ENCODE results near the gene ZNF217. TPM values are rescaled to one million over a fixed set of nuclear protein-coding genes. Genes with fewer than 3 reads are reported as not detected.
A peak's percentile ranks its signal among the peaks of the same experiment; 100 is the strongest.

ZNF217 gene
- total and polyA plus RNA-seq, 2 experiments from 2014 or later, result 4.7 to 32.4 TPM

DNA sequence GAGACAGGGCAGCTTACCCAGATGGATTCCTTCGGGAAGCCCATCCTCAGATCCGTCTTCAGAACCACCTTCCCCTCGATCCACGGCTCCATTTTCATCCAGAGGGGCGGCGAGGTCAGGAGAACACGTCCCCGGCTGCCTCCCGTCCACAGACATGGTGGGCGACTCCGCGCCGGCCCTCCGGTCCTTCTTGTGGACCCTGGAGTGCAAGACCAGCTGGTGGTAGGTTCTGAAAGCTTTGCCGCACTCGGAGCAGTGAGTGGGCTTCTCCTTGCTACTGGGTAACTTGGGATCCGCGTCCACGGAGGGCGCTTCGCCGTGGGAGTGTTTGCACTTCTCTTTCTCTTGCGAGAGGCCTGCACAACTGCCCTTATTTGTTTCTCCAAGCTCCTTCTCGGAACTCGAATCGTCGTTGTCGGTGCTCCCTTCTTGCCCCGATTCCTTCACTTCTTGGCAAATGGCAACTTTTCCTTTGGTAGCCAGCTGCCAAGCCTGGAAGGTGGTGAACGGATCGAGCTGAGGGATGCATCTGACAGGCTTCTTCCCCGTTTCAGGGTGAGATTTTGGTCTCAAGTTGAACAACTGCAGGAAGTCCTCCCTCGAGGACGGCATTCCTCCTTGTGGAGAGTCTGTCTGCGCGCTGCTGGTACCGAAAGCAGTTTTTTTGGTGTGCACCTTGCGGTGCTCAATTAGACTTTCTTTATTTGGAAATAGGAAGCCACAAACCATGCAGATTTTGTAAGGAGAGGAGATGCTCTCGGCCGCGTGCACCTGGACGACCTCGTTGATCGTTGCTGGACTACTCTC is 12.0 kb downstream of the ZNF217 start:
- DNase-seq (ENCODE audit: low spot score), result no peak

DNA sequence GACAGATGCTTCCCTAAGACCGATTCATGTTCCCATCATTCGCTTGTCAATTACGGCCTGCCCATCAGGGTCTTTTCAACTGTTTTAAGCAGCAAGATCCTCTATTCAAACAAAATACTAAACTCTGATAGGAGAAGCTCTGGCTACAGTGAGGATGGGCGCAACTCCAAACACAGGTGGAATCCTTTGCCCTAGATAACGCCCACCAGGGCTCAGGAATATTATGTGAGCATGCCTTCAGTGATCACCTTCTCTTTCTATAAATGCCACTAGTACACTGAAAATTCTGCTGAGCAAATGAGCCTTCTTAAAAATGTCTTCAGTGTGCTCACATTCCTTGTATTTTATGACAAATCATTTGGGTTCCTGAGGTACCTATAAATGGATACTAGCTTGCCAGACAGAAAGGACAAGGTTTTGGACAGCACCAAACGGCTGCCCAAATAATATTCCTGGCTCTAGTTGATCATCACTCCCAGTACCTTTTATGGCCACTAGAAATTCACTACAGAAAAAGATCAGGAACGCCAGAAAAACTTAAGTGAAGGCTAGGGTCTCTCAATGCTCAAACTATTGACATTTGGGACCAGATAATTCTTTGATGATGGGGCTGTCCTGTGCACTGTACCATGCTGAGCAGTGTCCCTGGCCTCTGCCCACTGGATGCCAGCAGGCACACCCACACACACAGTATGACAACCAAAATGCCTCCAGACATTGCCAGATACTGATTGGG is 13.1 kb downstream of the ZNF217 start:
- 82% methylated on average over 7 of the region's 7 CpGs for WGBS (ENCODE audit: low lambda C conversion rate, missing lambda C conversion rate)
- peak overlapping the region; percentile 64 for H3K27ac ChIP-seq

More for the DNA sequence above, 12.0 kb downstream of the ZNF217 start:
- Histone ChIP-seq H2AFZ (no peak overlapping the region), H3K79me2 (peaks cover 95% of the 10 kb centered on the region), H3K27me3 (no peaks in the 10 kb centered on the region), H3K36me3 (replicated peaks; ENCODE audit: insufficient read depth, low read depth) (peaks cover 3% of the 10 kb centered on the region), H3K9me3 (ENCODE audit: low read depth) (no peaks in the 10 kb centered on the region), H3K4me1 (ENCODE audit: insufficient read depth) (peaks cover 46% of the 10 kb centered on the region), H3K4me3 (no peak overlapping the region), H4K20me1 (ENCODE audit: insufficient read depth, poor library complexity, severe bottlenecking) (no peaks in the 10 kb centered on the region), H3K27ac (no peak overlapping the region), H3K9me2 (replicated peaks; ENCODE audit: insufficient read depth) (no peaks in the 10 kb centered on the region), H3K4me2 (no peak overlapping the region)
- WGBS (ENCODE audit: low lambda C conversion rate, missing lambda C conversion rate), result 96% methylated on average over 43 of the region's 44 CpGs
- TF ChIP-seq, protein P1, sequence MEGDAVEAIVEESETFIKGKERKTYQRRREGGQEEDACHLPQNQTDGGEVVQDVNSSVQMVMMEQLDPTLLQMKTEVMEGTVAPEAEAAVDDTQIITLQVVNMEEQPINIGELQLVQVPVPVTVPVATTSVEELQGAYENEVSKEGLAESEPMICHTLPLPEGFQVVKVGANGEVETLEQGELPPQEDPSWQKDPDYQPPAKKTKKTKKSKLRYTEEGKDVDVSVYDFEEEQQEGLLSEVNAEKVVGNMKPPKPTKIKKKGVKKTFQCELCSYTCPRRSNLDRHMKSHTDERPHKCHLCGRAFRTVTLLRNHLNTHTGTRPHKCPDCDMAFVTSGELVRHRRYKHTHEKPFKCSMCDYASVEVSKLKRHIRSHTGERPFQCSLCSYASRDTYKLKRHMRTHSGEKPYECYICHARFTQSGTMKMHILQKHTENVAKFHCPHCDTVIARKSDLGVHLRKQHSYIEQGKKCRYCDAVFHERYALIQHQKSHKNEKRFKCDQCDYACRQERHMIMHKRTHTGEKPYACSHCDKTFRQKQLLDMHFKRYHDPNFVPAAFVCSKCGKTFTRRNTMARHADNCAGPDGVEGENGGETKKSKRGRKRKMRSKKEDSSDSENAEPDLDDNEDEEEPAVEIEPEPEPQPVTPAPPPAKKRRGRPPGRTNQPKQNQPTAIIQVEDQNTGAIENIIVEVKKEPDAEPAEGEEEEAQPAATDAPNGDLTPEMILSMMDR (IDR thresholded peaks at IDR 0.05; ENCODE audit: poor library complexity), result no peak
- TF ChIP-seq EZH2 (IDR thresholded peaks at IDR 0.05; ENCODE audit: borderline replicate concordance) (no peak), EZH2phosphoT487 (IDR thresholded peaks at IDR 0.05; ENCODE audit: low read depth, severe bottlenecking, unreplicated experiment) (no peak)

DNA sequence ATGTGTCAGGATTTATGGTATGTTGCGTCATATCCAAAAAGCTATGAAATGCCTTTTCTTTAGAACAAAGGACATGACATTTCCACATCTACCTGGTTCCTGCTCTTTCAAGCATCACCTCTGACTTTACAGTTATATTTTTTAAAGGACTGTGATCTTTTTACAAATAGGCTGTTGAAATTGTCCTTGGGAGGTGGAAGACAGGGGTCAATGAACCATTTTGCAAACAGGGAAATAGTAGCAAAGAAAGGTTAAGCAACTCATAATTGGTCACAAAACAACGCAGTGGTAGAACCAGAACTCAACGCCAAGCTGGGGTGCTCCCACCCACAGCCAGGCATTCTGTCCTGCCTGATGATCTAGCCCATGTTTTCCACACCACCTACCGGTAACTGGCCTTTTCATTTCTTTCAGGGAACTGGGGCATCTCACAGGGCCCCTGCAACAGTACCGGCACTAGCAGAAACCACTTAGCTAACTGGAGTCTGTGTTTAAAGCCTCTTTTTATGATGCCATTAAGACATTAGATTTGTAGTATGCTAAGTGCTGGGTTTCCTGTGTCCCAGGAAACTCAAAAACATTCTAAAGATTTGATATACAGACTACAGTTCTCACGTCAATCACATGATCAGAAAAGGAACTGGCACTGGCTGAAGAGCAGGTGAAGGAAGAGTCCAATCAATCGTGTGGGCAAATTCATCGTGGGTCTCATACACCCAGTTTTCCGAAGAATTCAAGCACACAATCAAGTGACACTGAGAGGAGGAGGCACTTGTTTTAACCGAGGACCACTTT is 13.9 kb downstream of the ZNF217 start:
- peak overlapping the region; percentile 64 for H3K27ac ChIP-seq
- peak; percentile 42 for DNase-seq (ENCODE audit: low spot score)
- WGBS (ENCODE audit: low lambda C conversion rate, missing lambda C conversion rate), result 57% methylated on average over 10 of the region's 10 CpGs
- no peak for TF ChIP-seq EZH2phosphoT487 (IDR thresholded peaks at IDR 0.05; ENCODE audit: low read depth, severe bottlenecking, unreplicated experiment)
- TF ChIP-seq, protein P1 (IDR thresholded peaks at IDR 0.05; ENCODE audit: poor library complexity), result no peak
- no peak for TF ChIP-seq EZH2 (IDR thresholded peaks at IDR 0.05; ENCODE audit: borderline replicate concordance)
- no peaks in the 10 kb centered on the region for H3K27me3 ChIP-seq
- H3K9me2 ChIP-seq (replicated peaks; ENCODE audit: insufficient read depth), result no peaks in the 10 kb centered on the region
- peaks cover 3% of the 10 kb centered on the region for H3K36me3 ChIP-seq (replicated peaks; ENCODE audit: insufficient read depth, low read depth)
- no peaks in the 10 kb centered on the region for H3K9me3 ChIP-seq (ENCODE audit: low read depth)
- no peak overlapping the region for H3K4me3 ChIP-seq
- no peaks in the 10 kb centered on the region for H4K20me1 ChIP-seq (ENCODE audit: insufficient read depth, poor library complexity, severe bottlenecking)
- H3K4me1 ChIP-seq (ENCODE audit: insufficient read depth), result peaks cover 38% of the 10 kb centered on the region
- H3K4me2 ChIP-seq, result peak overlapping the region; percentile 60
- peaks cover 95% of the 10 kb centered on the region for H3K79me2 ChIP-seq
- no peak overlapping the region for H2AFZ ChIP-seq

More for the DNA sequence above, 13.1 kb downstream of the ZNF217 start:
- peaks cover 95% of the 10 kb centered on the region for H3K79me2 ChIP-seq
- H3K4me2 ChIP-seq, result peak overlapping the region; percentile 60
- no peak overlapping the region for H2AFZ ChIP-seq
- H4K20me1 ChIP-seq (ENCODE audit: insufficient read depth, poor library complexity, severe bottlenecking), result no peaks in the 10 kb centered on the region
- peaks cover 39% of the 10 kb centered on the region for H3K4me1 ChIP-seq (ENCODE audit: insufficient read depth)
- DNase-seq (ENCODE audit: low spot score), result no peak
- H3K9me2 ChIP-seq (replicated peaks; ENCODE audit: insufficient read depth), result no peaks in the 10 kb centered on the region
- no peak overlapping the region for H3K4me3 ChIP-seq
- no peaks in the 10 kb centered on the region for H3K27me3 ChIP-seq
- H3K9me3 ChIP-seq (ENCODE audit: low read depth), result no peaks in the 10 kb centered on the region
- no peak for TF ChIP-seq EZH2phosphoT487 (IDR thresholded peaks at IDR 0.05; ENCODE audit: low read depth, severe bottlenecking, unreplicated experiment)
- no peak for TF ChIP-seq EZH2 (IDR thresholded peaks at IDR 0.05; ENCODE audit: borderline replicate concordance)
- TF ChIP-seq, protein P1 (IDR thresholded peaks at IDR 0.05; ENCODE audit: poor library complexity), result no peak
- peaks cover 3% of the 10 kb centered on the region for H3K36me3 ChIP-seq (replicated peaks; ENCODE audit: insufficient read depth, low read depth)

Measured in hepatocyte (in vitro differentiated cells).